SK-N-MC (cell line): ENCODE data around the gene ARMC9.
"Not testable (repeated sequence)": the region's sequence is repeated elsewhere in the genome, so short reads cannot be mapped to it uniquely, and the experiment has no call there.

Experiments used
- EZH2 ChIP-seq: fragments of 200-600 bp; sonication (generic); IDR thresholded peaks from one replicate; pipeline ENCODE4 v1.6.1; 2017; ENCODE audit warnings: antibody characterized with exemption
- POLR2AphosphoS5 ChIP-seq: IDR thresholded peaks from 2 replicates; pipeline ENCODE4 v1.6.1; 2012; ENCODE audit warnings: mild to moderate bottlenecking, low read depth, low read length, borderline replicate concordance

GRCh38 chr2:231405601-231406367 lies 207.4 kb downstream of the ARMC9 start:
- TF ChIP-seq EZH2, POLR2AphosphoS5: not testable (repeated sequence)
